ENCODE results near the gene SYPL2. TPM values are rescaled to one million over a fixed set of nuclear protein-coding genes. Genes with fewer than 3 reads are reported as not detected.
A peak's percentile ranks its signal among the peaks of the same experiment; 100 is the strongest.

Gene SYPL2
- total and polyA plus RNA-seq, 7 experiments from 2014 or later, result 0.43 TPM; not detected in 6

GRCh38 chr1:109485001-109485400 lies 18.7 kb downstream of the SYPL2 start:
- POLR2A ChIA-PET, result interaction anchor here (0.6 to 27.0 kb wide), 6 partner anchors 21 to 385 kb away, joined by 3 to 478 read pairs (median 10); partner anchors contain the start of genes AMIGO1, CYB561D1, GNAI3 and PSMA5
- Mint-ChIP-seq H3K27me3 (peaks cover 0 to 14% (median 0%) of the 10 kb centered on the region in 5 donors), H3K4me3 (peak overlapping the region; percentile 93 to 99 (median 96)), H3K27ac (peak overlapping the region in 8 of 9 donors; percentile 64 to 91 (median 88)), H3K9me3 (no peaks in the 10 kb centered on the region), H3K4me1 (peaks cover 22 to 44% (median 33%) of the 10 kb centered on the region in 7 donors), H3K36me3 (peaks cover 0 to 15% (median 3%) of the 10 kb centered on the region in 5 donors)
- H3K36me3 ChIP-seq (ENCODE audit: control insufficient read depth in 2 of 3, insufficient read depth in 3 of 3, low read length in 3 of 3), result peaks cover 0 to 38% (median 0%) of the 10 kb centered on the region in 3 experiments
- H3K4me3 ChIP-seq (ENCODE audit: low read length), result no peak overlapping the region
- H3K4me1 ChIP-seq (ENCODE audit: control insufficient read depth in 2 of 2, insufficient read depth in 2 of 2, low read length in 2 of 2), result peaks cover 9 to 14% of the 10 kb centered on the region in 2 donors
- no peak for DNase-seq
- no peak overlapping the region for H3K27ac ChIP-seq (ENCODE audit: low read depth, low read length)
- no peaks in the 10 kb centered on the region for H3K9me3 ChIP-seq (ENCODE audit: control insufficient read depth in 2 of 3, low read length in 3 of 3)
- no peaks in the 10 kb centered on the region for H3K27me3 ChIP-seq (ENCODE audit: control insufficient read depth in 2 of 2, insufficient read depth in 2 of 2, low read length in 2 of 2)
- CTCF ChIA-PET, result interaction anchor here (1.9 to 32.6 kb wide), 4 partner anchors 8 to 64 kb away, joined by 4 to 1240 read pairs (median 218); partner anchors contain the start of genes AMIGO1, CYB561D1 and GPR61
- intact Hi-C loops (cut with micrococcal nuclease), result loop anchor here (2.0 to 10.0 kb wide), 3 partner anchors 136 to 740 kb away; partner anchors contain the start of gene STXBP3 (in 1 of the 2)
- ATAC-seq, result no peak

- peaks cover 0 to 43% (median 0%) of the 10 kb centered on the region in 3 experiments for H3K36me3 ChIP-seq (ENCODE audit: control insufficient read depth in 2 of 3, insufficient read depth in 3 of 3, low read length in 3 of 3)
- H3K36me3 Mint-ChIP-seq, result peaks cover 0 to 20% (median 5%) of the 10 kb centered on the region in 5 donors
- DNase-seq (no peak), ATAC-seq (no peak)
- peaks cover 9 to 22% of the 10 kb centered on the region in 2 donors for H3K4me1 ChIP-seq (ENCODE audit: control insufficient read depth in 2 of 2, insufficient read depth in 2 of 2, low read length in 2 of 2)
- H3K27me3 Mint-ChIP-seq, result peaks cover 0 to 2% (median 0%) of the 10 kb centered on the region in 5 donors
- H3K27ac Mint-ChIP-seq, result no peak overlapping the region
- CTCF ChIA-PET, result interaction anchor here (21.7 to 32.6 kb wide), 2 partner anchors 21 to 49 kb away, joined by 417 to 1240 read pairs; partner anchors contain the start of genes AMIGO1 and GPR61
- H3K9me3 Mint-ChIP-seq, result no peaks in the 10 kb centered on the region
- no peaks in the 10 kb centered on the region for H3K27me3 ChIP-seq (ENCODE audit: control insufficient read depth in 2 of 2, insufficient read depth in 2 of 2, low read length in 2 of 2)
- no peak overlapping the region for H3K4me3 Mint-ChIP-seq
- no peak overlapping the region for H3K4me3 ChIP-seq (ENCODE audit: low read length)
- intact Hi-C loops (cut with micrococcal nuclease), result loop anchor here (10.0 kb wide), 2 partner anchors 718 to 742 kb away; partner anchors contain the start of gene STXBP3 (in 1 of the 2)
- POLR2A ChIA-PET, result interaction anchor here (3.3 to 27.0 kb wide), 2 partner anchors 19 to 44 kb away, joined by 18 to 478 read pairs; partner anchors contain the start of genes AMIGO1 and CYB561D1
- H3K9me3 ChIP-seq (ENCODE audit: control insufficient read depth in 2 of 3, low read length in 3 of 3), result no peaks in the 10 kb centered on the region
- no peak overlapping the region for H3K27ac ChIP-seq (ENCODE audit: low read depth, low read length)
- H3K4me1 Mint-ChIP-seq, result peaks cover 20 to 47% (median 37%) of the 10 kb centered on the region in 7 donors
Measured at GRCh38 chr1:109487261-109487660, 20.9 kb downstream of the SYPL2 start.

GRCh38 chr1:109488201-109488600 lies 21.9 kb downstream of the SYPL2 start:
- Mint-ChIP-seq H3K27ac (no peak overlapping the region), H3K36me3 (peaks cover 0 to 20% (median 5%) of the 10 kb centered on the region in 5 donors), H3K4me1 (peaks cover 18 to 37% (median 30%) of the 10 kb centered on the region in 7 donors), H3K4me3 (no peak overlapping the region), H3K9me3 (no peaks in the 10 kb centered on the region), H3K27me3 (peaks cover 0 to 2% (median 0%) of the 10 kb centered on the region in 5 donors)
- ATAC-seq (no peak), DNase-seq (no peak)
- H3K27me3 ChIP-seq (ENCODE audit: control insufficient read depth in 2 of 2, insufficient read depth in 2 of 2, low read length in 2 of 2), result no peaks in the 10 kb centered on the region
- H3K27ac ChIP-seq (ENCODE audit: low read depth, low read length), result no peak overlapping the region
- H3K4me3 ChIP-seq (ENCODE audit: low read length), result no peak overlapping the region
- peaks cover 0 to 43% (median 0%) of the 10 kb centered on the region in 3 experiments for H3K36me3 ChIP-seq (ENCODE audit: control insufficient read depth in 2 of 3, insufficient read depth in 3 of 3, low read length in 3 of 3)
- intact Hi-C loops (cut with micrococcal nuclease), result loop anchor here (10.0 kb wide), 2 partner anchors 717 to 743 kb away; partner anchors contain the start of gene STXBP3 (in 1 of the 2)
- peaks cover 9 to 19% of the 10 kb centered on the region in 2 donors for H3K4me1 ChIP-seq (ENCODE audit: control insufficient read depth in 2 of 2, insufficient read depth in 2 of 2, low read length in 2 of 2)
- POLR2A ChIA-PET, result interaction anchor here (2.0 to 27.0 kb wide), 3 partner anchors 18 to 53 kb away, joined by 6 to 478 read pairs (median 18); partner anchors contain the start of genes AMIGO1 and CYB561D1
- H3K9me3 ChIP-seq (ENCODE audit: control insufficient read depth in 2 of 3, low read length in 3 of 3), result no peaks in the 10 kb centered on the region
- CTCF ChIA-PET, result interaction anchor here (21.7 to 32.6 kb wide), 2 partner anchors 20 to 48 kb away, joined by 417 to 1240 read pairs; partner anchors contain the start of genes AMIGO1 and GPR61

- H3K27ac ChIP-seq (ENCODE audit: low read depth, low read length), result no peak overlapping the region
- H3K4me3 Mint-ChIP-seq, result no peak overlapping the region
- no peaks in the 10 kb centered on the region for H3K27me3 Mint-ChIP-seq
- no peak for DNase-seq
- H3K4me3 ChIP-seq (ENCODE audit: low read length), result no peak overlapping the region
- intact Hi-C loops (cut with micrococcal nuclease), result loop anchor here (10.0 kb wide), 2 partner anchors 716 to 744 kb away; partner anchors contain the start of gene STXBP3 (in 1 of the 2)
- CTCF ChIA-PET, result interaction anchor here (0.8 to 32.6 kb wide), 4 partner anchors 19 to 210 kb away, joined by 3 to 1240 read pairs (median 210); partner anchors contain the start of genes AMIGO1 and GPR61
- H3K36me3 Mint-ChIP-seq, result peaks cover 0 to 20% (median 5%) of the 10 kb centered on the region in 5 donors
- H3K36me3 ChIP-seq (ENCODE audit: control insufficient read depth in 2 of 3, insufficient read depth in 3 of 3, low read length in 3 of 3), result peaks cover 0 to 43% (median 0%) of the 10 kb centered on the region in 3 experiments
- no peaks in the 10 kb centered on the region for H3K9me3 ChIP-seq (ENCODE audit: control insufficient read depth in 2 of 3, low read length in 3 of 3)
- POLR2A ChIA-PET, result interaction anchor here (0.6 to 27.0 kb wide), 4 partner anchors 17 to 61 kb away, joined by 3 to 478 read pairs (median 12); partner anchors contain the start of genes AMIGO1 and CYB561D1
- no peak for ATAC-seq
- no peak overlapping the region for H3K27ac Mint-ChIP-seq
- H3K4me1 ChIP-seq (ENCODE audit: control insufficient read depth in 2 of 2, insufficient read depth in 2 of 2, low read length in 2 of 2), result peaks cover 14 to 23% of the 10 kb centered on the region in 2 donors
- no peaks in the 10 kb centered on the region for H3K27me3 ChIP-seq (ENCODE audit: control insufficient read depth in 2 of 2, insufficient read depth in 2 of 2, low read length in 2 of 2)
- peaks cover 14 to 35% (median 27%) of the 10 kb centered on the region in 7 donors for H3K4me1 Mint-ChIP-seq
- no peaks in the 10 kb centered on the region for H3K9me3 Mint-ChIP-seq
Measured at GRCh38 chr1:109488696-109489095, 22.4 kb downstream of the SYPL2 start.

GRCh38 chr1:109490029-109490933 lies 23.9 kb downstream of the SYPL2 start:
- Mint-ChIP-seq H3K4me3 (peak overlapping the region in 1 of 10 donors; percentile 65), H3K9me3 (no peaks in the 10 kb centered on the region), H3K27ac (peak overlapping the region in 1 of 9 donors; percentile 30), H3K36me3 (peaks cover 0 to 20% (median 5%) of the 10 kb centered on the region in 5 donors), H3K4me1 (peaks cover 15 to 35% (median 26%) of the 10 kb centered on the region in 7 donors), H3K27me3 (no peaks in the 10 kb centered on the region)
- intact Hi-C loops (cut with micrococcal nuclease), result loop anchor here (1.0 kb wide), 3 partner anchors 42 to 283 kb away; no protein-coding TSS in a partner anchor
- peak; percentile 51 to 73 (median 64) for DNase-seq
- peaks cover 0 to 47% (median 0%) of the 10 kb centered on the region in 3 experiments for H3K36me3 ChIP-seq (ENCODE audit: control insufficient read depth in 2 of 3, insufficient read depth in 3 of 3, low read length in 3 of 3)
- ATAC-seq, result peak; percentile 50
- H3K4me3 ChIP-seq (ENCODE audit: low read length), result no peak overlapping the region
- peaks cover 14 to 22% of the 10 kb centered on the region in 2 donors for H3K4me1 ChIP-seq (ENCODE audit: control insufficient read depth in 2 of 2, insufficient read depth in 2 of 2, low read length in 2 of 2)
- no peaks in the 10 kb centered on the region for H3K9me3 ChIP-seq (ENCODE audit: control insufficient read depth in 2 of 3, low read length in 3 of 3)
- no peaks in the 10 kb centered on the region for H3K27me3 ChIP-seq (ENCODE audit: control insufficient read depth in 2 of 2, insufficient read depth in 2 of 2, low read length in 2 of 2)
- ChIA-PET POLR2A (interaction anchor here (1.4 to 27.0 kb wide), 4 partner anchors 16 to 58 kb away, joined by 3 to 520 read pairs (median 242); partner anchors contain the start of genes AMIGO1, CYB561D1 and GNAI3), CTCF (interaction anchor here (0.6 to 32.6 kb wide), 13 partner anchors 15 to 249 kb away, joined by 3 to 1240 read pairs (median 3); partner anchors contain the start of genes AMIGO1, GPR61 and PSMA5)
- H3K27ac ChIP-seq (ENCODE audit: low read depth, low read length), result no peak overlapping the region

Measured in naive thymus-derived CD4-positive, alpha-beta T cell (primary cell).